ENCODE results near the gene TMC2. TPM values are rescaled to one million over a fixed set of nuclear protein-coding genes. Genes with fewer than 3 reads are reported as not detected.
"Not testable (repeated sequence)": the region's sequence is repeated elsewhere in the genome, so short reads cannot be mapped to it uniquely, and the experiment has no call there.

Gene TMC2, protein sequence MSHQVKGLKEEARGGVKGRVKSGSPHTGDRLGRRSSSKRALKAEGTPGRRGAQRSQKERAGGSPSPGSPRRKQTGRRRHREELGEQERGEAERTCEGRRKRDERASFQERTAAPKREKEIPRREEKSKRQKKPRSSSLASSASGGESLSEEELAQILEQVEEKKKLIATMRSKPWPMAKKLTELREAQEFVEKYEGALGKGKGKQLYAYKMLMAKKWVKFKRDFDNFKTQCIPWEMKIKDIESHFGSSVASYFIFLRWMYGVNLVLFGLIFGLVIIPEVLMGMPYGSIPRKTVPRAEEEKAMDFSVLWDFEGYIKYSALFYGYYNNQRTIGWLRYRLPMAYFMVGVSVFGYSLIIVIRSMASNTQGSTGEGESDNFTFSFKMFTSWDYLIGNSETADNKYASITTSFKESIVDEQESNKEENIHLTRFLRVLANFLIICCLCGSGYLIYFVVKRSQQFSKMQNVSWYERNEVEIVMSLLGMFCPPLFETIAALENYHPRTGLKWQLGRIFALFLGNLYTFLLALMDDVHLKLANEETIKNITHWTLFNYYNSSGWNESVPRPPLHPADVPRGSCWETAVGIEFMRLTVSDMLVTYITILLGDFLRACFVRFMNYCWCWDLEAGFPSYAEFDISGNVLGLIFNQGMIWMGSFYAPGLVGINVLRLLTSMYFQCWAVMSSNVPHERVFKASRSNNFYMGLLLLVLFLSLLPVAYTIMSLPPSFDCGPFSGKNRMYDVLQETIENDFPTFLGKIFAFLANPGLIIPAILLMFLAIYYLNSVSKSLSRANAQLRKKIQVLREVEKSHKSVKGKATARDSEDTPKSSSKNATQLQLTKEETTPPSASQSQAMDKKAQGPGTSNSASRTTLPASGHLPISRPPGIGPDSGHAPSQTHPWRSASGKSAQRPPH
- total RNA-seq, result under 1 TPM in 1 of 2 donors, not detected in 1; 0.31 TPM
- polyA plus RNA-seq, result under 1 TPM; 0.06 to 0.15 TPM
- long read RNA-seq, donor 1, result 0 reads
- long read RNA-seq, donor 2, result 0 reads
- long read RNA-seq, donor 3, result 0 reads
- long read RNA-seq, donor 4, result 0 reads
- long read RNA-seq, donor 5, result 0 reads

DNA sequence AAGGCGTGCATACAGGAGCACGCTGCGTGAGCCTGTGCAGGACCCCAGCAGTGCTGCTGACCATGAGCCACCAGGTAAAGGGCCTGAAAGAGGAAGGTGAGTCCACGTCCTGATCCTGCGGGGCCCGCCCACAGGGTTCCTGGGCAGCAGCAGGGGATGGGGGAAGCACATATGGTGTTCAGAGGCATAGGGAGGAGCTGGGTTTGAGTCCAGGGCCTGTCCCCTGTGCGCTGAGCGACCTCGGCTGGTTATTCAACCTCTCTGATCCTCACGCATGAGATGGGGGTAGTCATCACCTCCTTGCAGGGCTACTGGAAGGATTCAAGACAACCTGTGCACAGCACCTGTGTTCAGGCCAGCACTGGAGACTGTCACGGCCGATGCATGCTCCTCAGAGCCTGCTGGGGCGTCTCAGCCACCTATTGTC lies at the start of gene TMC2:
Gene TMC2 (plus strand): TSS at position 14 of the 427 bp plus-strand sequence. CDS start 49 bp downstream, at position 63.
- DNase-seq, result no peak
- no peaks in the 10 kb centered on the region for H3K4me1 ChIP-seq (ENCODE audit: control insufficient read depth in 5 of 5, insufficient read depth in 5 of 5, low read length in 5 of 5)
- no peaks in the 10 kb centered on the region for H3K36me3 ChIP-seq (ENCODE audit: control insufficient read depth in 4 of 4, insufficient read depth in 4 of 4, low read length in 4 of 4)
- H3K27ac ChIP-seq (ENCODE audit: low read depth in 1 of 2, low read length in 1 of 2), result no peak within 1 kb of the TSS
- 76 to 78% methylated on average over 13 of the region's 13 CpGs for WGBS, 2 donors
- TF ChIP-seq, protein P1, sequence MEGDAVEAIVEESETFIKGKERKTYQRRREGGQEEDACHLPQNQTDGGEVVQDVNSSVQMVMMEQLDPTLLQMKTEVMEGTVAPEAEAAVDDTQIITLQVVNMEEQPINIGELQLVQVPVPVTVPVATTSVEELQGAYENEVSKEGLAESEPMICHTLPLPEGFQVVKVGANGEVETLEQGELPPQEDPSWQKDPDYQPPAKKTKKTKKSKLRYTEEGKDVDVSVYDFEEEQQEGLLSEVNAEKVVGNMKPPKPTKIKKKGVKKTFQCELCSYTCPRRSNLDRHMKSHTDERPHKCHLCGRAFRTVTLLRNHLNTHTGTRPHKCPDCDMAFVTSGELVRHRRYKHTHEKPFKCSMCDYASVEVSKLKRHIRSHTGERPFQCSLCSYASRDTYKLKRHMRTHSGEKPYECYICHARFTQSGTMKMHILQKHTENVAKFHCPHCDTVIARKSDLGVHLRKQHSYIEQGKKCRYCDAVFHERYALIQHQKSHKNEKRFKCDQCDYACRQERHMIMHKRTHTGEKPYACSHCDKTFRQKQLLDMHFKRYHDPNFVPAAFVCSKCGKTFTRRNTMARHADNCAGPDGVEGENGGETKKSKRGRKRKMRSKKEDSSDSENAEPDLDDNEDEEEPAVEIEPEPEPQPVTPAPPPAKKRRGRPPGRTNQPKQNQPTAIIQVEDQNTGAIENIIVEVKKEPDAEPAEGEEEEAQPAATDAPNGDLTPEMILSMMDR (IDR thresholded peaks at IDR 0.05; ENCODE audit: control extremely low read depth, extremely low read depth), result no peak
- ATAC-seq (ENCODE audit: insufficient read depth, low FRiP score), result no peak
- peaks cover 0 to 2% (median 0%) of the 10 kb centered on the region in 4 donors for H3K9me3 ChIP-seq (ENCODE audit: control insufficient read depth in 4 of 4, insufficient read depth in 3 of 4, low read length in 3 of 4)
- H3K9ac ChIP-seq (ENCODE audit: insufficient read depth in 1 of 2, low read length in 2 of 2), result no peak within 1 kb of the TSS
- H3K4me3 ChIP-seq, result no peak within 1 kb of the TSS
- no peaks in the 10 kb centered on the region for H3K27me3 ChIP-seq (ENCODE audit: control insufficient read depth in 3 of 3, insufficient read depth in 3 of 3, low read length in 2 of 3)

DNA sequence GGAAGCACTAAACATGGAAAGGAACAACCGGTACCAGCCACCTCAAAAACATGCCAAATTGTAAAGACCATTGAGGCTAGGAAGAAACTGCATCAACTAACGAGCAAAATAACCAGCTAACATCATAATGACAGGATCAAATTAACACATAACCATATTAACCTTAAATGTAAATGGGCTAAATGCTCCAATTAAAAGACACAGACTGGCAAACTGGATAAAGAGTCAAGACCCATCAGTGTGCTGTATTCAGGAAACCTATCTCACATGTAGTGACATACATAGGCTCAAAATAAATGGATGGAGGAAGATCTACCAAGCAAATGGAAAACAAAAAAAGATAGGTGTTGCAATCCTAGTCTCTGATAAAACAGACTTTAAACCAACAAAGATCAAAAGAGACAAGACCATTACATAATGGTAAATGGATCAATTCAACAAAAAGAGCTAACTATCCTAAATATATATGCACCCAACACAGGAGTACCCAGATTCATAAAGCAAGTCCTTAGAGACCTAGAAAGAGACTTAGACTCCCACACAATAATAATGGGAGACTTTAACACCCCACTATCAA lies 33.5 kb upstream of the TMC2 start:
- 96 to 100% methylated on average over 2 of the region's 2 CpGs for WGBS, 2 donors
- not testable (repeated sequence) for H3K9ac ChIP-seq (ENCODE audit: insufficient read depth in 1 of 2, low read length in 2 of 2); H3K27me3 ChIP-seq (ENCODE audit: control insufficient read depth in 3 of 3, insufficient read depth in 3 of 3, low read length in 2 of 3); DNase-seq; H3K9me3 ChIP-seq (ENCODE audit: control insufficient read depth in 4 of 4, insufficient read depth in 3 of 4, low read length in 3 of 4); H3K27ac ChIP-seq (ENCODE audit: low read depth in 1 of 2, low read length in 1 of 2); H3K4me3 ChIP-seq; H3K4me1 ChIP-seq (ENCODE audit: control insufficient read depth in 5 of 5, insufficient read depth in 5 of 5, low read length in 5 of 5); ATAC-seq (ENCODE audit: insufficient read depth, low FRiP score)
- peaks cover 4 to 12% (median 11%) of the 10 kb centered on the region in 4 donors for H3K36me3 ChIP-seq (ENCODE audit: control insufficient read depth in 4 of 4, insufficient read depth in 4 of 4, low read length in 4 of 4)

DNA sequence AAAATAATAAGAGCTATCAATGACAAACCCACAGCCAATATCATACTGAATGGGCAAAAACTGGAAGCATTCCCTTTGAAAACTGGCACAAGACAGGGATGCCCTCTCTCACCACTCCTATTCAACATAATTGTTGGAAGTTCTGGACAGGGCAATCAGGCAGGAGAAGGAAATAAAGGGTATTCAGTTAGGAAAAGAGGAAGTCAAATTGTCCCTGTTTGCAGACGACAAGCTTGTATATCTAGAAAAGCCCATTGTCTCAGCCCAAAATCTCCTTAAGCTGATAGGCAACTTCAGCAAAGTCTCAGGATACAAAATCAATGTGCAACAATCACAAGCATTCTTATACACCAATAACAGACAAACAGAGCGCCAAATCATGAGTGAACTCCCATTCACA lies 31.6 kb upstream of the TMC2 start:
- WGBS, 2 donors, result 55 to 69% methylated on average over 2 of the region's 2 CpGs
- DNase-seq; ATAC-seq (ENCODE audit: insufficient read depth, low FRiP score): not testable (repeated sequence)

DNA sequence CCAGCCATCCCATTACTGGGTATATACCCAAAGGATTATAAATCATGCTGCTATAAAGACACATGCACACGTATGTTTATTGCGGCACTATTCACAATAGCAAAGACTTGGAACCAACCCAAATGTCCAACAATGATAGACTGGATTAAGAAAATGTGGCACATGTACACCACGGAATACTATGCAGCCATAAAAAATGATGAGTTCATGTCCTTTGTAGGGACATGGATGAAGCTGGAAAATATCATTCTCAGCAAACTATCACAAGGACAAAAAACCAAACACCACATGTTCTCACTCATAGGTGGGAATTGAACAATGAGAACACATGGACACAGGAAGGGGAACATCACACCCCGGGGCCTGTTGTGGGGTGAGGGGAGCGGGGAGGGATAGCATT lies 29.9 kb upstream of the TMC2 start:
- H3K9me3 ChIP-seq (ENCODE audit: control insufficient read depth in 4 of 4, insufficient read depth in 3 of 4, low read length in 3 of 4); H3K27ac ChIP-seq (ENCODE audit: low read depth in 1 of 2, low read length in 1 of 2); H3K27me3 ChIP-seq (ENCODE audit: control insufficient read depth in 3 of 3, insufficient read depth in 3 of 3, low read length in 2 of 3); DNase-seq; H3K36me3 ChIP-seq (ENCODE audit: control insufficient read depth in 4 of 4, insufficient read depth in 4 of 4, low read length in 4 of 4); H3K9ac ChIP-seq (ENCODE audit: insufficient read depth in 1 of 2, low read length in 2 of 2); ATAC-seq (ENCODE audit: insufficient read depth, low FRiP score); H3K4me3 ChIP-seq: not testable (repeated sequence)
- peaks cover 0 to 14% (median 5%) of the 10 kb centered on the region in 5 donors for H3K4me1 ChIP-seq (ENCODE audit: control insufficient read depth in 5 of 5, insufficient read depth in 5 of 5, low read length in 5 of 5)
- 92 to 99% methylated on average over 3 of the region's 5 CpGs for WGBS, 2 donors

More for the DNA sequence above, 31.6 kb upstream of the TMC2 start:
- H3K27ac ChIP-seq (ENCODE audit: low read depth in 1 of 2, low read length in 1 of 2); H3K4me3 ChIP-seq; H3K36me3 ChIP-seq (ENCODE audit: control insufficient read depth in 4 of 4, insufficient read depth in 4 of 4, low read length in 4 of 4); H3K27me3 ChIP-seq (ENCODE audit: control insufficient read depth in 3 of 3, insufficient read depth in 3 of 3, low read length in 2 of 3); H3K9me3 ChIP-seq (ENCODE audit: control insufficient read depth in 4 of 4, insufficient read depth in 3 of 4, low read length in 3 of 4); H3K9ac ChIP-seq (ENCODE audit: insufficient read depth in 1 of 2, low read length in 2 of 2): not testable (repeated sequence)
- H3K4me1 ChIP-seq (ENCODE audit: control insufficient read depth in 5 of 5, insufficient read depth in 5 of 5, low read length in 5 of 5), result peaks cover 0 to 14% (median 5%) of the 10 kb centered on the region in 5 donors
